ENCODE measurements around the gene CD300LF. TPM values are rescaled to one million over a fixed set of nuclear protein-coding genes. Genes with fewer than 3 reads are reported as not detected.

CD300LF gene
- total RNA-seq, 1 donor from 2014 or later: not detected

- H3K27ac Mint-ChIP-seq: no peak overlapping the region
- H3K9me3 Mint-ChIP-seq: no peaks in the 10 kb centered on the region
These were observed 8.2 kb downstream of the CD300LF start for GRCh38 chr17:74704544-74704943.

GRCh38 chr17:74703311-74703710, 9.4 kb downstream of the CD300LF start:
- Mint-ChIP-seq H3K4me3 (no peak overlapping the region), H3K36me3 (no peaks in the 10 kb centered on the region), H3K9me3 (no peaks in the 10 kb centered on the region), H3K4me1 (no peaks in the 10 kb centered on the region), H3K27me3 (ENCODE audit: low read depth) (peaks cover 54% of the 10 kb centered on the region), H3K27ac (no peak overlapping the region)
- DNase-seq (ENCODE audit: low spot score in 2 of 2, unreplicated experiment in 2 of 2): no peak
- no peak for TF ChIP-seq CTCF (IDR thresholded peaks at IDR 0.05; ENCODE audit: unreplicated experiment)

More at GRCh38 chr17:74704544-74704943, 8.2 kb downstream of the CD300LF start:
- TF ChIP-seq CTCF (IDR thresholded peaks at IDR 0.05; ENCODE audit: unreplicated experiment): no peak
- DNase-seq (ENCODE audit: low spot score in 2 of 2, unreplicated experiment in 2 of 2): no peak
- no peak overlapping the region for H3K4me3 Mint-ChIP-seq
- H3K36me3 Mint-ChIP-seq: no peaks in the 10 kb centered on the region
- H3K27me3 Mint-ChIP-seq (ENCODE audit: low read depth): peaks cover 56% of the 10 kb centered on the region
- H3K4me1 Mint-ChIP-seq: no peaks in the 10 kb centered on the region

- no peaks in the 10 kb centered on the region for H3K36me3 Mint-ChIP-seq
- no peak for DNase-seq (ENCODE audit: low spot score in 2 of 2, unreplicated experiment in 2 of 2)
- TF ChIP-seq CTCF (IDR thresholded peaks at IDR 0.05; ENCODE audit: unreplicated experiment): no peak
- no peaks in the 10 kb centered on the region for H3K4me1 Mint-ChIP-seq
- no peak overlapping the region for H3K27ac Mint-ChIP-seq
- peaks cover 58% of the 10 kb centered on the region for H3K27me3 Mint-ChIP-seq (ENCODE audit: low read depth)
- no peaks in the 10 kb centered on the region for H3K9me3 Mint-ChIP-seq
- no peak overlapping the region for H3K4me3 Mint-ChIP-seq
These were observed 10.4 kb downstream of the CD300LF start for GRCh38 chr17:74702116-74702871.

- H3K27ac Mint-ChIP-seq: no peak overlapping the region
- no peak overlapping the region for H3K4me3 Mint-ChIP-seq
- H3K4me1 Mint-ChIP-seq: no peaks in the 10 kb centered on the region
- no peak for DNase-seq (ENCODE audit: low spot score in 2 of 2, unreplicated experiment in 2 of 2)
- no peaks in the 10 kb centered on the region for H3K9me3 Mint-ChIP-seq
- no peak for TF ChIP-seq CTCF (IDR thresholded peaks at IDR 0.05; ENCODE audit: unreplicated experiment)
- H3K36me3 Mint-ChIP-seq: no peaks in the 10 kb centered on the region
- peaks cover 56% of the 10 kb centered on the region for H3K27me3 Mint-ChIP-seq (ENCODE audit: low read depth)
These were observed 13.5 kb downstream of the CD300LF start for GRCh38 chr17:74699236-74699635.

GRCh38 chr17:74698069-74698468, 14.7 kb downstream of the CD300LF start:
- Mint-ChIP-seq H3K36me3 (no peaks in the 10 kb centered on the region), H3K4me3 (no peak overlapping the region), H3K27ac (no peak overlapping the region), H3K4me1 (no peaks in the 10 kb centered on the region), H3K27me3 (ENCODE audit: low read depth) (peaks cover 62% of the 10 kb centered on the region), H3K9me3 (no peaks in the 10 kb centered on the region)
- DNase-seq (ENCODE audit: low spot score in 2 of 2, unreplicated experiment in 2 of 2): no peak
- TF ChIP-seq CTCF (IDR thresholded peaks at IDR 0.05; ENCODE audit: unreplicated experiment): no peak

All from mesothelial cell of epicardium (in vitro differentiated cells).